Subcutaneous adipose tissue (tissue), 4 donors: Measurements from ENCODE around the gene SLC5A1. TPM values are rescaled to one million over a fixed set of nuclear protein-coding genes. Genes with fewer than 3 reads are reported as not detected.

Experiments
- CTCF ChIP-seq: fragments of 450-650 bp; IDR thresholded peaks from one replicate; pipeline ENCODE4 v1.5.1; 2016; ENCODE audit warnings: low read depth, mild to moderate bottlenecking, control low read depth, antibody characterized with exemption, moderate library complexity
- total RNA-seq, 4 donors: library from RNA; depleted of rRNA; stranded (reverse); fragments of >200 nt; gene quantifications; one replicate each; pipeline ENCODE4 v1.1.0, GENCODE V29; 2016

Gene SLC5A1
- total RNA-seq, 4 donors from 2014 or later, result not detected

DNA sequence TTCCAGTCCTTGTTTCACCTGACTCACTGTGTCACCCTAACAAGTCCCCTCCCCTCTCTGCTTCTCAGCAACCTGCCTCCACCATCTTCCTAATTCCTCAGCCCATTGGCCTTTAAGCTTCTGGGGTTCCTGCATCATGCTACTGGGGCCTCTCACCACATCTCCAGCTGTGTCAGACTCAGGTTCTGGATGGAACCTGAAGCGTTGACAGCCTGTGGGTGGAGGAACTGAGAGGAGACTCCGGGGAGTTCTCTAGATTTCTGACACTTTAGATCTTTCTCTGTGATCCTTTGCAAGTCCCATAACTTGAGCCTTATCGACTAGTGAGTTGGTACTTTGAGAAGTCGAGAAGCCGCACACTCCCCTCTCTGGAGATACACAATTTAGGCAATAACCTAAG is 11.6 kb upstream of the SLC5A1 start:
- TF ChIP-seq CTCF, result no peak

DNA sequence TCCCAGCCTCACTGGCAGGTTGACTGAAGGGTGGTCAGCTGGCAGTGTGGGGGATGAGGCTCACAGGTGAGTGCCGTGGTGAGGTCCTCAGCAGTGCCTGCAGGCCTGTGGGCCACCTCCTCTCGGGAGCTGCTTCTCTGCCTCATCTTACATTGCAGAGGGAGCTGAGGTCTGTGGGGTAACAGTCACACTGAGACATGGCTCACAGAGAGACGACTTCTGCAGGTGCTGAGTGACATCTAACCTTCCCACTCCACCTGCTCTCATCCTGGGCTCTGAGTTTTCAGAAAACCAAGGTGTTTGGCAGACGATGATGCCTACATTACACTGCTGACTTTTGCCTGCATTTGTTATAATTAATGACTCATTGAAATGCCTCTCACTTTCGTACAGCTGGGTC is 8.8 kb upstream of the SLC5A1 start:
- TF ChIP-seq CTCF, result no peak

GRCh38 chr22:32037236-32037635 is 5.8 kb upstream of the SLC5A1 start:
- TF ChIP-seq CTCF, result no peak

DNA sequence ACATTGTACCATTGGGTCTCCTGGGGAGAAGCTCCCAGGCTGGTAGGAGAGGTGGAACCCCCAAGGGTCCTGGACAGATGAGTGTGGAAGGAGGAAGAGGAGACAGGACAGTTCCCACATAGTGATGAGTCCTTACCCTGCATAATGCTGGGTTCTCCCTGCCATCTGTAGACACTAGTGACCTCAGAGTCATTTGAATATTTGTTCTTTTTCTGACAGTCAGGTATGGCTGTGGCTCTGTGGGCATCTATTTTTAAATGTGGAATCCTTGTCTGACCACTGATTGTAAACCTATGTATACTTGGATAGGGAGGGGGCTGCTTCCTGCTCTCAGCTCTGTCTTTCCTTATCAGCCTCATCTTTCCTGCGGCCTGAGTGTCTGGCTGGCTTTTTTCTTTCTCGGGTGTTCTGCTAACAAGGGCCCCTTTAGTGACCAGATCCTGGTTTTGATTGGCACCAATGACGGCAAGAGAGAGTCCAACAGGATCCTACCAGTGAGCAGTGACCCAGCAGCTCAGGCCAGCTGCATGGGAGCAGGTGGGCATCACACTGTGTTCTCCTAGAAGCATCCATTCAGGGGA is 2.6 kb upstream of the SLC5A1 start:
- no peak for TF ChIP-seq CTCF

DNA sequence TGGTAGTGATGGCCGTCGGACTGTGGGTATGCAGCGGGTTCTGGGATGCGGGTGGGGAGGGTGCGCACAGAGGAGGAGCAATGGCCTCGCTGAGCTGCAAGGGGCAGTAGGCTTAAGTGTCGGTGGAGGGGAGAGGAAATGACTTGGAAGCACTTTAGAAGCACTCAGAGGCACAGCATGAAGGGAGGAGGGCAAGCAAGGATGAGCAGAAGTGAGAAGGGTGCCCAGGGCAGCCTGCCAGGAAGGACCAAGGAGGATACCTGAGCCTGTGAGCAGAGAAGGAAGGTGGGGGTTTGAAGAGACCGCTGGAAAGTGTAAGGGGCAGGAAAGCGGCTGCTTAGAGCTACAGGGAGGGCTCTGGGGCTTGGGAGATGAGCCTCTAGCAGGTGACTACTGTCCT is 330 bp downstream of the SLC5A1 start:
- TF ChIP-seq CTCF, result no peak

GRCh38 chr22:32044477-32044876 is 1.4 kb downstream of the SLC5A1 start:
- no peak for TF ChIP-seq CTCF

DNA sequence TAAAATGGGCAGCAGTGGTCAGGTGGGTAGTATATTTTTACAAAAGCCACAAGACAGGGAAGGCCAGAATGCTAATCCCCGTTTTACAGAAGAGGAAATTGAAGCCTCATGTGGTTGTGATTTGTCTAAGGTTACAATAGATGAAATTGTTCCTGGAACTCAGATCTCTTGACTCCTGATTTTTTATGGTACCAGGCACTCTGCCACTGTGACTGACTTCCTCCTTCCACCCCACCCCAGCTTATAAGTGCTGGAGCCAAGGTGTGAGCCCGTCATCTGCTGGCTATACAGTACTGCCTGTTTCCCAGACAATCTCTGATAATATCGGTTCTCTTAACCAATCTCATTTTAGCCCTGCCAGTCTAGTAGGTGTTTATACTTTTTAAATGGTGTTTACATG is 1.9 kb downstream of the SLC5A1 start:
- no peak for TF ChIP-seq CTCF
